Stimulated activated CD4-positive, alpha-beta T cell treated with anti-CD3 and anti-CD28 coated beads, TNF-alpha, amount 100 ng/mL, for 1 hour (primary cell): ENCODE data around the gene PPAT.
"Not testable (repeated sequence)": the region's sequence is repeated elsewhere in the genome, so short reads cannot be mapped to it uniquely, and the experiment has no call there.

Experiments used
- DNase-seq, 3 donors: peaks; one replicate each; pipeline ENCODE4 v3.0.0-alpha.2; 2020; ENCODE audit warnings: low read depth in 3 of 3, low spot score in 1 of 3

Gene PPAT

GRCh38 chr4:56435140-56435926, at the start of gene PPAT:
Gene PPAT, minus strand, starts transcription at chr4:56435615. Its CDS starts 138 bp downstream, at chr4:56435477.
- DNase-seq, result peak; percentile 96 to 99 (median 98)

GRCh38 chr4:56480691-56481090, 45.3 kb upstream of the PPAT start:
- DNase-seq, result no peak

GRCh38 chr4:56477192-56477702, 41.8 kb upstream of the PPAT start:
- DNase-seq, result no peak

GRCh38 chr4:56475917-56476316, 40.5 kb upstream of the PPAT start:
- DNase-seq, result no peak

GRCh38 chr4:56469489-56470210, 34.2 kb upstream of the PPAT start:
- no peak for DNase-seq

- DNase-seq, result peak in 1 of 3 donors; percentile 0
These were observed 32.6 kb upstream of the PPAT start for GRCh38 chr4:56468097-56468422.

GRCh38 chr4:56467284-56468096, 32.1 kb upstream of the PPAT start, which contains the start of gene SRP72:
Gene SRP72, plus strand, starts transcription at chr4:56467617. Its CDS starts 19 bp downstream, at chr4:56467636.
- peak; percentile 71 to 80 (median 72) for DNase-seq

GRCh38 chr4:56466910-56467283, 31.5 kb upstream of the PPAT start:
- no peak for DNase-seq

- DNase-seq, result not testable (repeated sequence)
These were observed 30.9 kb upstream of the PPAT start for GRCh38 chr4:56466296-56466761.

- DNase-seq, result no peak
These were observed 30.3 kb upstream of the PPAT start for GRCh38 chr4:56465599-56466295.

GRCh38 chr4:56464581-56464980, 29.2 kb upstream of the PPAT start:
- DNase-seq, result no peak

- no peak for DNase-seq
These were observed 28.3 kb upstream of the PPAT start for GRCh38 chr4:56463711-56464110.

- no peak for DNase-seq
These were observed 26.7 kb upstream of the PPAT start for GRCh38 chr4:56462157-56462556.

GRCh38 chr4:56460085-56460484, 24.7 kb upstream of the PPAT start:
- DNase-seq, result no peak

- DNase-seq, result no peak
These were observed 14.9 kb upstream of the PPAT start for GRCh38 chr4:56450342-56450741.

GRCh38 chr4:56449475-56449874, 14.1 kb upstream of the PPAT start:
- DNase-seq, result not testable (repeated sequence)

- no peak for DNase-seq
These were observed 12.9 kb upstream of the PPAT start for GRCh38 chr4:56448301-56448700.

GRCh38 chr4:56445699-56446098, 10.3 kb upstream of the PPAT start:
- DNase-seq, result no peak

GRCh38 chr4:56444719-56445118, 9.3 kb upstream of the PPAT start:
- DNase-seq, result no peak

GRCh38 chr4:56440983-56441382, 5.6 kb upstream of the PPAT start:
- no peak for DNase-seq

GRCh38 chr4:56438766-56439165, 3.4 kb upstream of the PPAT start:
- DNase-seq, result no peak
